ENCODE data around the gene MEI4.

DNA sequence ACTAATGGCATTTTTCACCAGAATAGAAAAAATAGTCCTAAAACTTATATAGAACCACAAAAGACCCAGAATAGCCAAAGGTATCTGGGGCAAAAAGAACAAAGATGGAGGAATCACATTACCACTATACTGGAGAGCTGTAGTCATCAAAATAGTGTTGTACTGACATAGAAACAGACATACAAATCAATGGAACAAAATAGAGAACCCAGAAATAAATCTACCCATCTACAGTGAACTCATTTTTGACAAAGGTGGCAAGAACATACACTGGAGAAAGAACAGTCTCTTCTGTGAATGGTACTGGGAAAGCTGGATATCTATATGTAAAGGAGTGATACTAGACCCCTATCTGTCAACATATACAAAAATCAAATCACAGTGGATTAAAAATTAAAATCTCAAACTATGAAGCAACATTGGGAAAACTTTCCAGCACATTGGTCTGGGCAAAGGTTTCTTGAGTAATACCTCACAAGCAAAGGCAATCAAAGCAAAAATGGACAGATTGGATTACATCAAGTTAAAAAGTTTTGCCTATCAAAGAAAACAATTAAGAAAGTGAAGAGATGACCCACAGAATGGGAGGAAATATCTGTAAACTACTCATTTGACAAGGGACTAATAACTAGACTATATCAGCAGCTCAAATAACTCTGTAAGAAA, 120.5 kb downstream of the MEI4 start:
- TF ChIP-seq RAD21 (IDR thresholded peaks at IDR 0.05; ENCODE audit: low read depth) (no peak), EZH2phosphoT487 (IDR thresholded peaks at IDR 0.05; ENCODE audit: borderline replicate concordance) (no peak), POLR2AphosphoS5 (IDR thresholded peaks at IDR 0.05; ENCODE audit: low read depth, low read length) (no peak), EZH2 (IDR thresholded peaks at IDR 0.05) (no peak), MAX (IDR thresholded peaks at IDR 0.05) (no peak), POLR2A (IDR thresholded peaks at IDR 0.05; ENCODE audit: borderline replicate concordance, extremely low read depth, insufficient read depth, insufficient read length) (no peak), JUND (IDR thresholded peaks at IDR 0.05) (no peak), CEBPB (IDR thresholded peaks at IDR 0.05; ENCODE audit: low read depth) (no peak), ZNF274 (IDR thresholded peaks at IDR 0.05; ENCODE audit: low read depth, low read length) (no peak), SRF (IDR thresholded peaks at IDR 0.05; ENCODE audit: low read depth) (no peak)
- TF ChIP-seq, protein P1, sequence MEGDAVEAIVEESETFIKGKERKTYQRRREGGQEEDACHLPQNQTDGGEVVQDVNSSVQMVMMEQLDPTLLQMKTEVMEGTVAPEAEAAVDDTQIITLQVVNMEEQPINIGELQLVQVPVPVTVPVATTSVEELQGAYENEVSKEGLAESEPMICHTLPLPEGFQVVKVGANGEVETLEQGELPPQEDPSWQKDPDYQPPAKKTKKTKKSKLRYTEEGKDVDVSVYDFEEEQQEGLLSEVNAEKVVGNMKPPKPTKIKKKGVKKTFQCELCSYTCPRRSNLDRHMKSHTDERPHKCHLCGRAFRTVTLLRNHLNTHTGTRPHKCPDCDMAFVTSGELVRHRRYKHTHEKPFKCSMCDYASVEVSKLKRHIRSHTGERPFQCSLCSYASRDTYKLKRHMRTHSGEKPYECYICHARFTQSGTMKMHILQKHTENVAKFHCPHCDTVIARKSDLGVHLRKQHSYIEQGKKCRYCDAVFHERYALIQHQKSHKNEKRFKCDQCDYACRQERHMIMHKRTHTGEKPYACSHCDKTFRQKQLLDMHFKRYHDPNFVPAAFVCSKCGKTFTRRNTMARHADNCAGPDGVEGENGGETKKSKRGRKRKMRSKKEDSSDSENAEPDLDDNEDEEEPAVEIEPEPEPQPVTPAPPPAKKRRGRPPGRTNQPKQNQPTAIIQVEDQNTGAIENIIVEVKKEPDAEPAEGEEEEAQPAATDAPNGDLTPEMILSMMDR (IDR thresholded peaks at IDR 0.05 in 2 of 3, conservative IDR thresholded peaks at IDR 0.05 in 1 of 3; ENCODE audit: borderline replicate concordance in 1 of 3, insufficient read depth in 1 of 3, low read depth in 2 of 3, low read length in 2 of 3) = no peak
- TF ChIP-seq, protein P2, sequence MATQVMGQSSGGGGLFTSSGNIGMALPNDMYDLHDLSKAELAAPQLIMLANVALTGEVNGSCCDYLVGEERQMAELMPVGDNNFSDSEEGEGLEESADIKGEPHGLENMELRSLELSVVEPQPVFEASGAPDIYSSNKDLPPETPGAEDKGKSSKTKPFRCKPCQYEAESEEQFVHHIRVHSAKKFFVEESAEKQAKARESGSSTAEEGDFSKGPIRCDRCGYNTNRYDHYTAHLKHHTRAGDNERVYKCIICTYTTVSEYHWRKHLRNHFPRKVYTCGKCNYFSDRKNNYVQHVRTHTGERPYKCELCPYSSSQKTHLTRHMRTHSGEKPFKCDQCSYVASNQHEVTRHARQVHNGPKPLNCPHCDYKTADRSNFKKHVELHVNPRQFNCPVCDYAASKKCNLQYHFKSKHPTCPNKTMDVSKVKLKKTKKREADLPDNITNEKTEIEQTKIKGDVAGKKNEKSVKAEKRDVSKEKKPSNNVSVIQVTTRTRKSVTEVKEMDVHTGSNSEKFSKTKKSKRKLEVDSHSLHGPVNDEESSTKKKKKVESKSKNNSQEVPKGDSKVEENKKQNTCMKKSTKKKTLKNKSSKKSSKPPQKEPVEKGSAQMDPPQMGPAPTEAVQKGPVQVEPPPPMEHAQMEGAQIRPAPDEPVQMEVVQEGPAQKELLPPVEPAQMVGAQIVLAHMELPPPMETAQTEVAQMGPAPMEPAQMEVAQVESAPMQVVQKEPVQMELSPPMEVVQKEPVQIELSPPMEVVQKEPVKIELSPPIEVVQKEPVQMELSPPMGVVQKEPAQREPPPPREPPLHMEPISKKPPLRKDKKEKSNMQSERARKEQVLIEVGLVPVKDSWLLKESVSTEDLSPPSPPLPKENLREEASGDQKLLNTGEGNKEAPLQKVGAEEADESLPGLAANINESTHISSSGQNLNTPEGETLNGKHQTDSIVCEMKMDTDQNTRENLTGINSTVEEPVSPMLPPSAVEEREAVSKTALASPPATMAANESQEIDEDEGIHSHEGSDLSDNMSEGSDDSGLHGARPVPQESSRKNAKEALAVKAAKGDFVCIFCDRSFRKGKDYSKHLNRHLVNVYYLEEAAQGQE (IDR thresholded peaks at IDR 0.05; ENCODE audit: low read depth) = no peak

Data from HCT116 (cell line).